OCI-LY1 (cell line): ENCODE results near the gene NLN.

Experiments
- H2AFZ ChIP-seq: fragments of 200-600 bp; sonication (generic), shearing (Covaris generic); 2 replicates; pipeline ENCODE4 v1.6.0; 2014; ENCODE audit warnings: antibody characterized with exemption, mild to moderate bottlenecking, low read length
- H3F3A ChIP-seq: fragments of 200-600 bp; sonication (generic), shearing (Covaris generic); 2 replicates; pipeline ENCODE4 v1.6.0; 2014; ENCODE audit warnings: mild to moderate bottlenecking, antibody characterized with exemption, low read length, moderate library complexity; ENCODE audit not compliant: insufficient read depth
- H3K27ac ChIP-seq: fragments of 200-600 bp; sonication (generic); 2 replicates; pipeline ENCODE4 v1.5.1; 2014; ENCODE audit warnings: low read length, mixed run types, mild to moderate bottlenecking, low read depth; ENCODE audit not compliant: poor library complexity, severe bottlenecking
- H3K27me3 ChIP-seq: fragments of 200-600 bp; sonication (generic); 2 replicates; pipeline ENCODE4 v1.6.0; 2014; ENCODE audit warnings: antibody characterized with exemption, mild to moderate bottlenecking, low read length, moderate library complexity; ENCODE audit not compliant: insufficient read depth
- H3K36me3 ChIP-seq: fragments of 200-600 bp; sonication (generic); 2 replicates; pipeline ENCODE4 v1.6.1; 2014; ENCODE audit warnings: mild to moderate bottlenecking, antibody characterized with exemption, low read length, moderate library complexity, mixed read lengths; ENCODE audit not compliant: insufficient read depth
- H3K4me1 ChIP-seq: fragments of 200-600 bp; sonication (generic); 2 replicates; pipeline ENCODE4 v1.5.1; 2014; ENCODE audit warnings: mild to moderate bottlenecking, low read length, moderate library complexity; ENCODE audit not compliant: insufficient read depth, severe bottlenecking
- H3K4me2 ChIP-seq: fragments of 200-600 bp; sonication (generic), shearing (Covaris generic); 2 replicates; pipeline ENCODE4 v1.6.1; 2014; ENCODE audit warnings: low read length
- H3K4me3 ChIP-seq: fragments of 200-600 bp; sonication (generic); 2 replicates; pipeline ENCODE4 v1.5.1; 2014; ENCODE audit warnings: low read length, low read depth, mild to moderate bottlenecking, mixed read lengths; ENCODE audit not compliant: poor library complexity, severe bottlenecking
- H3K79me2 ChIP-seq: fragments of 200-600 bp; shearing (Covaris generic); 2 replicates; pipeline ENCODE4 v1.6.1; 2016; ENCODE audit warnings: mixed run types, low read length, mixed read lengths; ENCODE audit not compliant: insufficient read depth
- H3K9ac ChIP-seq: fragments of 200-600 bp; sonication (generic), shearing (Covaris generic); 2 replicates; pipeline ENCODE4 v1.6.1; 2014; ENCODE audit warnings: mild to moderate bottlenecking, low read length, mixed read lengths
- H3K9me2 ChIP-seq: fragments of 200-600 bp; sonication (generic), shearing (Covaris generic); 2 replicates; pipeline ENCODE4 v1.6.1; 2014; ENCODE audit warnings: low read depth, mild to moderate bottlenecking, low read length, mixed read lengths
- H3K9me3 ChIP-seq: fragments of 200-600 bp; shearing (Covaris generic); 2 replicates; pipeline ENCODE4 v1.6.1; 2014; ENCODE audit warnings: low read length, mixed read lengths
- H4K20me1 ChIP-seq: fragments of 200-600 bp; sonication (generic), shearing (Covaris generic); 2 replicates; pipeline ENCODE4 v1.6.0; 2016; ENCODE audit warnings: mild to moderate bottlenecking, low read length; ENCODE audit not compliant: insufficient read depth
- EZH2 ChIP-seq: fragments of 200-600 bp; sonication (generic), shearing (Covaris generic); IDR thresholded peaks from 2 replicates; pipeline ENCODE4 v1.8.0; 2017; ENCODE audit warnings: borderline replicate concordance, mixed run types, mild to moderate bottlenecking, antibody characterized with exemption, low read length, moderate library complexity, mixed read lengths
- TF ChIP-seq, protein P1 (sequence below): fragments of 200-600 bp; sonication (generic), shearing (Covaris generic); IDR thresholded peaks from 2 replicates; pipeline ENCODE4 v1.5.1; 2017; ENCODE audit warnings: mild to moderate bottlenecking, antibody characterized with exemption, low read length, moderate library complexity, mixed read lengths

Gene NLN

DNA sequence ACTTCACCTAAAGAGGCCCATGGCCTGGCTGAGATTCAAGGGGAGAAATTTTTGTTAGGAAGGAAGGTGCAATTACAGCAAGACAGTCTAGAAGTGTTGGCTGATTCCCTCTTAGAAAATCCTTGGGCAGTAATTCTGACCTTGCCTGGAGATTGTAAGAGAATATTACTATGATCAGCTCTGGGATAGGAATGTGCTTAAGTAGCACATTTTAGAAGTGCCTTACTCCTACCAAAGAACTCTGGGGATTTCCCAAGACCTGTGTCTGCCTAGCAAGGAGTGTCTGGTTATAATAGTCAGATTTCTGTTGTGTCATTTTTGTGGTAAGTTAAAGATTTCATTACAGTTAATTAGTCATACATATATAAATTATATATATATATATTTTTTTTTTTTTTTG, 52.3 kb downstream of the NLN start:
- Histone ChIP-seq H3K27me3 (no peaks in the 10 kb centered on the region), H3K9me3 (no peaks in the 10 kb centered on the region), H3K9ac (no peak overlapping the region), H3F3A (no peaks in the 10 kb centered on the region), H3K4me1 (no peaks in the 10 kb centered on the region), H2AFZ (no peak overlapping the region), H3K4me2 (no peak overlapping the region), H3K27ac (no peak overlapping the region), H3K4me3 (no peak overlapping the region), H4K20me1 (no peaks in the 10 kb centered on the region), H3K9me2 (no peaks in the 10 kb centered on the region), H3K79me2 (no peaks in the 10 kb centered on the region), H3K36me3 (peaks cover 14% of the 10 kb centered on the region; the same call in 1 of the 2 replicates)
- TF ChIP-seq EZH2, result no peak
- TF ChIP-seq, protein P1, sequence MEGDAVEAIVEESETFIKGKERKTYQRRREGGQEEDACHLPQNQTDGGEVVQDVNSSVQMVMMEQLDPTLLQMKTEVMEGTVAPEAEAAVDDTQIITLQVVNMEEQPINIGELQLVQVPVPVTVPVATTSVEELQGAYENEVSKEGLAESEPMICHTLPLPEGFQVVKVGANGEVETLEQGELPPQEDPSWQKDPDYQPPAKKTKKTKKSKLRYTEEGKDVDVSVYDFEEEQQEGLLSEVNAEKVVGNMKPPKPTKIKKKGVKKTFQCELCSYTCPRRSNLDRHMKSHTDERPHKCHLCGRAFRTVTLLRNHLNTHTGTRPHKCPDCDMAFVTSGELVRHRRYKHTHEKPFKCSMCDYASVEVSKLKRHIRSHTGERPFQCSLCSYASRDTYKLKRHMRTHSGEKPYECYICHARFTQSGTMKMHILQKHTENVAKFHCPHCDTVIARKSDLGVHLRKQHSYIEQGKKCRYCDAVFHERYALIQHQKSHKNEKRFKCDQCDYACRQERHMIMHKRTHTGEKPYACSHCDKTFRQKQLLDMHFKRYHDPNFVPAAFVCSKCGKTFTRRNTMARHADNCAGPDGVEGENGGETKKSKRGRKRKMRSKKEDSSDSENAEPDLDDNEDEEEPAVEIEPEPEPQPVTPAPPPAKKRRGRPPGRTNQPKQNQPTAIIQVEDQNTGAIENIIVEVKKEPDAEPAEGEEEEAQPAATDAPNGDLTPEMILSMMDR, result no peak

DNA sequence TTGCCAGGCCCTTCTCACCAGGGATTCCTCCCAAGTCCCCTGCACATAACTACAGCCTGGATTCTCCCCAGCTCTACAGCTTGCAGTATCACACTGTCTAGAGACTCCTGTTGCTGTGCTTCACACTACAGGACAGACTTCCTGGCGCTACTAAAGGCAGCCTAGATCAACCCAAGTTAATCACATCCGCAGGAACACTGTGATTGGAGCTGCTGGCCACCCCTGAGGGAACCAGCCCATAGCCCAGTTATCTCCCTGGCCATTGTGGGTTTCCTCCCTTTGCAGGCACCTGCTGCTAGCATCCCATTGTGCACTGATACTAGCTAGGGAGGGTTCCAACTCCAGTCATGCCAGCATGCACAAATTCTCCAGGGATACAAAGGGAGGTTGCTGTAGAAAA, 53.5 kb downstream of the NLN start:
- H3K4me2 ChIP-seq, result no peak overlapping the region

DNA sequence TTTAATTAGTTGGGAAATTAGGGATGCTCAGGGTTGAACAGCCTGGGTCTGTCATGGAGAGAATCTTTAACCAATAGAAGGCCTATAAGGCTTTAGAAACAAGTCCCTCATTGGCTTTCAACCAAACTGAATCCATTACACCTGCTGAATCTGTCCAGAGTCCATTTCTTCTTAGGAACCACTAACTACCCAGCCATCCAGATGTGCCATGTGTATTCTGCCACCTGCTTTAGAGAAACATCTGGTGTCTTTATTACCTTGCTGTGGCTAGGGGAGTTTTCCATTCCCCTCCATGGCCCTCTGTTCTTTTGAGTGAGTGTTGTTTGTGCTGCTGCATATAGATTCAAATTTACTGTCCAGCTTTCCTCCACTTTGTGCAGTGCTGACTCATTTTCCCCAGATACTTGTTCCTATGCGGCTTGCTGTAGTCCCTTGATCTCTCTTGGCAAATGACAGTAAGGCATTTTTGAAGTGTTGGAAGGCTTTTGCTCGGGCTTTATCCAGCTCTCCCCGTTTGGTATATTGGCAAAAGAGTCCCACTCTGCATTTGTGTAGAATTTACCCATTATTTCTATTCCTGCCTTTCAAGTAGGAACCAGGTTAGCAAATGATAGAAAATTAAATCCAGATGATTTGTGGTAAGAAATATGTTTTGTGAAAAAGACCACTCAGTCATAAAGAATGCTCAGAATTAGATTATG, 54.6 kb downstream of the NLN start:
- no peaks in the 10 kb centered on the region for H4K20me1 ChIP-seq
- peaks cover 14% of the 10 kb centered on the region; the same call in 1 of the 2 replicates for H3K36me3 ChIP-seq
- no peaks in the 10 kb centered on the region for H3K9me3 ChIP-seq
- no peaks in the 10 kb centered on the region for H3K79me2 ChIP-seq
- no peaks in the 10 kb centered on the region for H3K4me1 ChIP-seq
- no peak overlapping the region for H3K9ac ChIP-seq
- TF ChIP-seq, protein P1, result no peak
- TF ChIP-seq EZH2, result no peak
- H3F3A ChIP-seq, result no peaks in the 10 kb centered on the region
- H3K4me3 ChIP-seq, result no peak overlapping the region
- H3K4me2 ChIP-seq, result no peak overlapping the region
- no peak overlapping the region for H3K27ac ChIP-seq
- no peak overlapping the region for H2AFZ ChIP-seq
- H3K27me3 ChIP-seq, result no peaks in the 10 kb centered on the region
- H3K9me2 ChIP-seq, result no peaks in the 10 kb centered on the region

More for the DNA sequence above, 53.5 kb downstream of the NLN start:
- Histone ChIP-seq H3K4me1 (no peaks in the 10 kb centered on the region), H3K36me3 (peaks cover 14% of the 10 kb centered on the region; the same call in 1 of the 2 replicates), H3K9ac (no peak overlapping the region), H2AFZ (no peak overlapping the region), H3K9me3 (no peaks in the 10 kb centered on the region), H3K79me2 (no peaks in the 10 kb centered on the region), H3K27me3 (no peaks in the 10 kb centered on the region), H3K27ac (no peak overlapping the region), H4K20me1 (no peaks in the 10 kb centered on the region), H3K9me2 (no peaks in the 10 kb centered on the region), H3F3A (no peaks in the 10 kb centered on the region), H3K4me3 (no peak overlapping the region)
- TF ChIP-seq EZH2, result no peak
- TF ChIP-seq, protein P1, result no peak
